CD4-positive, alpha-beta T cell treated with Interleukin-12 subunit alpha and Interleukin-12 subunit beta, for 1 hour (primary cell): ENCODE results near the gene NMNAT2.

Experiments
- DNase-seq: peaks from one replicate; pipeline ENCODE4 v3.0.0-alpha.2; 2020

NMNAT2 gene

DNA sequence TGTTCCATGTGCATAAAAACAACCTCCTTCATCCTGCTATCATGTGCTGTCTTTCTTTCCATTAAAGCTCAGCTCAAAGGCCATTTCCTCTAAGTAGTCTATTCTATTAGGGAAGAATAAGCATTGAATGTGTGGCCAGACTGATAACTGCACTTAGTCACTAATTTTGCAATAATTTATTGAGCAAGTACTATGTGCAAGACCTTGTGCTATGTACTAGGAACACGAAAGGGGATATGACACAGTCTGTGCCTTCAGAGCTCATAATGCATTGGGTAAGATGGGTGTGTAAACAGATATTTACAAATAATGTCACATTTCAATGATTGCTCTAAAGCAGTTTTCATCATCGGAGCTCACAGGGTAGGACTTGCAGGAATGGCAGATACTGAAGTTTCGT, 54.2 kb downstream of the NMNAT2 start:
- no peak for DNase-seq

GRCh38 chr1:183361081-183361480, 57.1 kb downstream of the NMNAT2 start:
- DNase-seq: no peak

DNA sequence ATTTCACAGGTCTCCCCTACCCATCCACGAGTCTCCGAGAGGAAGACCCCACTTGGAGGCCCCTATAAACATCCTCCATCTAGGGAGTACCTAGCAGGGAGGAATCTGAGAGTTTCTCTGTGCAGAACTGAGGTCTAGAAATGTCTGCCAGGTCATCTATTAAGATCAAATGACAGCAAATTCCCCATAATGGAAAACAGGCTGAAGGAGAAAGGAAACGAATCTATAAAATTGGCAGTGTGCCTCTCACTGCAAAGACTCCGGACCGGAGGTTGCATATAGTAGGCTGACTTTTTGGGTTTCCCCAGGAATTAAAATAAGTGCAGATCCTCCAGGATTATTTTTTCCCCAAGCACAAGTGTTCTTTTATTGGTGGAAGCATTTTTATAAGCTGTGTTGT, 57.7 kb downstream of the NMNAT2 start:
- DNase-seq: no peak

DNA sequence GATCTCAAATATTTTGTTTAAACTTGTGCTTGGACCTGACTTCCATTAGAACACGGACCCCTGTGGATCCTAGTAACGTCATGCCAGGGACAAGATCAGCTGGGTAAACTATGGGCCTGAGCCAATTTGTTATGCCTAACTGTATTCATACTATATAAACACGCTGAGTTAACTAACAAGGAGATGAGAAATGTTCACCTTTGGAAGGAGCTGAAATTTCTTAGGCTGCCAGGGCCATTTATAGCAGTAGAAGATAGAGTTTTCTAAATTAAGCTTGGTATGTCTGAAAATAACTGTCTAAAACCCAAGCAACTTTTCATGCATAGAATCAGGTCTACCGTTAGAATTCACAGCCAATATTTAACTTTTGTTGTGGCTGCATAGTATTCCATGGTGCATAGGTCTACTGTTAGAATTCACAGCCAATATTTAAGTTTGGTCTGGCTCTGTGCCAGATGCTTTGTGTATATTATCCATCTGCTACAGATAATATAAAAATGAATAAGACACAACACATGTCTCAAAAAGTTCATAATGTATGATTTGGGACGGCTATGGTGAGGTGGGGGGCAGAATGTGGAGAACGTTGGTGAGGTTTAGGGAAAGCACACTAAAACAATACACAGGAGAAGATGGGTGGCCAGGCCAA, 61.5 kb downstream of the NMNAT2 start:
- no peak for DNase-seq

- DNase-seq: no peak
Measured at GRCh38 chr1:183355797-183356196, 62.4 kb downstream of the NMNAT2 start.

DNA sequence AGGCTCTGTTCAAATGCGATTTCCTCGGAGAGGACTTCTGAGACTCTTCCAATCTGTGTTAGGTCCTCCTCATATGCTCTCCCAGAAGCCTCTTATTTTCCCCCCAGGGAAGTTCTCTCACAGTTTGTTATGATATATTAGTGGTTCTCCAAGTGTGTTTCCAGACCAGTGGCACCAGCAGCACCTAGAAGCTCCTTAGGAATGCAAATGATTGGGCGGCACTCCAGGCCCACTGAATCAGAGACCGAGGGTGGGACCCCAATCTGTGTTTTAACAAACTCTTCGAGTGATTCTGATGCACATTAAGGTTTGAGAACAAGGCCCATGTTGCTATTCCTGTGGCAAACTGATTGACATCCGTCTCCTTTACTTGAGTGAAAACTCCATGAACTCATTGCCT, 63.0 kb downstream of the NMNAT2 start:
- no peak for DNase-seq

GRCh38 chr1:183353597-183353996, 64.6 kb downstream of the NMNAT2 start:
- no peak for DNase-seq

GRCh38 chr1:183349201-183349711, 68.9 kb downstream of the NMNAT2 start:
- no peak for DNase-seq

DNA sequence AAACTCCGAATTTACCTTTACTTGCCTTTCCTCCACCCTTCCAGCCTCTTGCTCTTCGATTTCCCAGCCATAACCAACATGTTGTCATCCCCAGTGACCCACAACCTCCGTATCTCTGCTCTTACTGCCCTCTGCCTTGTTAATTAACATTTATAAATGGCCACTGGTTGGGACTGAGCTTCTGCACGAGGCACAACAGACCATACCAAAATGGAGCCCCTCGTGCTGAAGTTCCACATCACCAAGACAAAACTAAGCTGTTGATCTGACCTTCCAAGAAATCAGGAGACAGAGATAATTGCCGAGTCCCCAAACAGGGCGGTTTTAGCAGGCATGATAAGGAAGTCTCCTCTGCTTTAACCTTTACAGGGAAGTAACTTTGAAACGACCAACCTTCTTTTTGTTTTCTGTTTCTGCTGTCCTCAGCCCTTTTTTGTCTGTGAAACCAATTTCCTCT, 71.9 kb downstream of the NMNAT2 start:
- DNase-seq: no peak

- DNase-seq: no peak
Measured at GRCh38 chr1:183339556-183340167, 78.5 kb downstream of the NMNAT2 start.

DNA sequence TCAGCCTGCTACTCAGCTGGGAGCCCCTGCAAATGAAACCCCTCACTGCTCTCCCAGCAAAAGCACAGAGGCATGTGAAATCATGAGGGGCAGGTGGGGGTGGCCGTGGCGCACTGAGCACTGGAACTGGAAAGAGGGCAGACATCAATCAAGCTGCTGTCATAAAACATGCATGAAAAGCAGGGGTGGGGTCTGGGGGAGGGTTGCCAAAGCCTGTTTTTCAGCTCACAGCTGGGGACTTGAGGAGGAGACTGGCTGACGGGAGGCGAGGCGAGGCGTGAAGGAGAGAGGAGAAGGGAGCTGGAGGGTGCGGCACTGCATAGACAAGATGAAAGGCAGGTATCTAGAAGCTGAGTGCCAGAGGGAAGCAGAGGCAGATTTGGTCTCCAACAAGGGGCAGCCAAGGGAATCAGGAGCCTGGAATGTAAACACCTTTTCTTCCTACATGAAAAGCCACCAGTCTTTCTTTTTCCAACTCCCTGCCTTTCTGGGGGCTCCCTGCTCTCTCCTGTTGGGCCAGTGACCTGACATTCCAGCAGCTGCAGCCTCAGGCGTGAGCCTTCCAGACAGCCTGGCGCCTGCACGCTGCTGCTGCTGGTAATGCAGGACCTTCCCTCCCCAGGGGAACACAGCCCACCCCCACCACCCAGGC, 87.0 kb downstream of the NMNAT2 start:
- no peak for DNase-seq

GRCh38 chr1:183330335-183330734, 87.8 kb downstream of the NMNAT2 start:
- no peak for DNase-seq

GRCh38 chr1:183328371-183328770, 89.8 kb downstream of the NMNAT2 start:
- no peak for DNase-seq

- no peak for DNase-seq
Measured at GRCh38 chr1:183327434-183328290, 90.5 kb downstream of the NMNAT2 start.

DNA sequence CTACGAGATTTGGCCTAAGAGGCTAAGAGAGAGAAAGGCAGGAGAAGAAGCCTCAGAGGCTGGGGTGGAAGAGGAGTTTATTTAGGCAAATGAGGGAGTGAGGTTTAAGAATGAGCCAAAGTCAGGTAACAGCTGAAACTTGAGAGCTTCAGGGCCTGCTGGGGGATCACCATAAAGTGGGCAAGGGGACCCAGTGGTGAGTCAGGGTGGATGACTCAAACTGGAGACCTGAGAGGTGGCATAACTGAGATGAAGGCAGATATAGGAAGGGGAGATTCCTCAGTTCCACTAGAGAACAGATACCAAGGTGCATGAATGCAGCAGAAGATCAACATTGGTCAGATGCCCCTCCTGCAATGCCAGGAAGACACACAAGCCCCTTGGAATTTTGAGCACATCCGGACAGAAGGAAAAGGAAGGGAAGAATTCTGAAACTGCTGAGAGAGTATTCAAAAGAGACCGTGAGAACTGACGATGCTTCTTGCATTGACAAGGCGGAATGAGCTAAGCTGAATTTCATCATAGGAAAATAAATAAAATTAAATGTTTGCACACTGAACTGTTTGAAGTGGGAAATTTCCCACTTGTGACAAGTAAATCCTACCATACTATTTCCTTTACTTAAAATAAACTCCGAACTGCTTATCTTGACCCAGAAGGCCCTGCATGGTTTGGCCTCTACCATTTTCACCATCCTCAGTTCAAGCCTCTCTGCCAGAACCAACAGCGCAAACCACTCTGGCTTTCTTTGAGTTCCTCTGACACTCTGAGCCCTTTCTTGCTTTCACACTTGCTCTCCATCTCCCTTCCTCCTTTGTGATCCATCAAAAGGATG, 94.1 kb downstream of the NMNAT2 start:
- DNase-seq: no peak

GRCh38 chr1:183319606-183320005, 98.6 kb downstream of the NMNAT2 start:
- no peak for DNase-seq

DNA sequence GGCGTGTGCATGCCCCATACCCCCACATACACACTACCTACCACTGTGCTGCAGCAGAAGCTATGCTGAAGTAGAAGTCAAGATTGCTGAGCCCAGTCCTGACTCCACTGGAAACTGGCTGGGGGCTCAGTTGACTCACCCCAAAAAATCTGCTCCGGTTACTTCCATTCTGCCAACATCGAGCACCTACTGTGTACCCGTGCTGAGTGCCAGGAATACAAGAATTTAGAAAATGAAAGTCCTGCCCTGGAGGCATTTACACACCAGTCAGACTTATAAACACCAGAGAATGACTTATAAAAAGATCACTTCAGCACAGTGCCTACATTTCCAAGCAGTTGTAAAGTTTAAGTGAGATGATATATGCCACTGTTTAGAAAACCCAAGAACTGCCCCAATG, 99.1 kb downstream of the NMNAT2 start:
- no peak for DNase-seq

DNA sequence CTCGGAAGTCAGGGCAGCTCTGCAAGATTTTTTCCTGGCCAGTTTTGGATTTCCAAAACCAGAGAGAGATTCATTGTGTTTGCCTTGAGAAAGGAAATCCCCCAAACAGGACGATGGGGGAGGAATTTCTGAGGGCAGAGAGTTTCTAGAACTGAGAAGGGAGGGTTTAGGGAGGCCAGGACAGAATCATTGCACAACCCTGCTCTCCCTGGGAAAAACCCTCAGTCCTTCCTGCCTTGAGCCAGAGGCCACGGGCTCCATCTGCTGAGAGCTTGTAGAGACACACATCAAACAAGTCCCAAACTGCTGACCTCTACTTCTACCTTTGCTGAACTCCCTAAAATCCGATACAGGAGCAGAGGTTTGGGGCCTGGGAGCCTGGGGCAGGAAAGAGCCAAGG, 99.7 kb downstream of the NMNAT2 start:
- DNase-seq: no peak

DNA sequence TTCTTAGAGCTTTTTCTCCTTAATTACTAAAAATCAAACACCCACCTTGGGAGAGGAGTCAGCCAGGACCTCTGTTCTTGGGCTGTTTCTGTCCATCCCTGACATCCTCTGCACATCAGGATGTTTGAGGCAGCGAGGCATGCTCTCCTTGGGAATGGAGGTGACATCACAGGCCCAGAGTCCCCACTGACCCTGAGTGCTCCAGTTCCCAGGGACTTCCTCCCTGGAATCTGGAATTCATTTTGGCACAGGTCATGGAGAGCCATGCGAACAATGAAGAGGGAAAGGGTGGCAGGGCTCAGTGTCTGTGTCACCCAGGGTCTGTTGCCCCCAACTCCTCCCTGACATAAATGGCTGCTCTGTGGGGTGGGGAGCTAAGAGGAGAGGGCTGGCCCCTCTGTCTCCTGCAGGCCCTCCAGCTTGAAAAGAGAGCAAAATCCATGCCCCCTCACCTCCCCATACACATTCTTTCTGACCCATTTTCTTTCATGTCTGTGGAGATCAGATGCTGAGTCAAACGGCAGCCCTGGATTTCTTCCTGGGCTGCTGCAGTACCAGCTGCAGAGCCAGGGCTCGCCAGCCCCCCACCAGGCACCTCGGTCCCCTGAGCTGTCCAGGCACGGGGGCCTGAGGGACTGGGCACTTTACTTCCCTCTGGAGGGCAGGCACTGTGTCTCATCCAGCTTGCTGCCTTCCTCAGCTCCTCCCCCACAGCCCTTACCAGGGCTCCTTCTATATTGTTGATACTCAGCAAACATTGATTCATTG, 102.0 kb downstream of the NMNAT2 start:
- no peak for DNase-seq

- DNase-seq: no peak
Measured at GRCh38 chr1:183313063-183313462, 105.1 kb downstream of the NMNAT2 start.

- DNase-seq: no peak
Measured at GRCh38 chr1:183310753-183311479, 107.3 kb downstream of the NMNAT2 start.
